Measurements from ENCODE around the gene PLEKHA1. TPM values are rescaled to one million over a fixed set of nuclear protein-coding genes. Genes with fewer than 3 reads are reported as not detected.

PLEKHA1 gene
- total and polyA plus RNA-seq, 9 donors, result 16.7 to 31.1 (median 27.1) TPM

DNA sequence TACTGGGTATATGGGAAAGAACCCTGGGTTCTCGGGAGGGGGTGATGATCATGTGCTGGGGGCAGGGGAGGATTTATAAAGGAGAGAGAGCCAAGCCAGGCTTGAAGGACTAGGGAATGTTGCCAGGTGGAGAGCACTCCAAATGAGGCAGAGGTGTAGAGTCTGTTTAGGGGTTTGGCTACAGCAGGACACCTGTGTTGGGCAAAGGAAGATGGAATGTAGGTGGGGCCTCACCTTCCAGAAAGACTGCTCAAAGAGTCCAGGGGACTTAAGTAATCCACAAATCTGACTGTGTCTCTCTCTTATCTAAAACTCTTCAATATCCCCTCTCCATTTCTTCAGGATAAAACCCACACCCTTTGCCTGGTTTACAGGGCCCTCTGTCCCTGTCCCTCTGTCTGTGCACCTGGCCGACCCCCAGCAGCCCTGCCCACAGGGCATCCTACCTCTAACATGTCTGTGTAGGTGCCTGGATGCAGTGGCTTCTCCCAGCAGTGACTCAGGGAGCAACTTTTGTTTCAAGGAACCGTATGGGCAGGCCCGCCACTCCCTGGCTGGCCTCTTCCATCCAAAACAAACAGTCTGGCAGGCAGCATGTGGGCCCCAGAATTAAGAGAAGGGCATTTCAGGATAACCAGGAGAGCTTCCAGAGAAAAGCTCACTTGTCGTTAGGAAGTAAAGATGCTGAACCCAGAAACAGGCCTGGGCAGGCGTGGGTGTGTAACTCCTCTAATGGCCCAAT is 10.6 kb upstream of the PLEKHA1 start:
- intact Hi-C loops (cut with DNase I), result no loop called here
- TF ChIP-seq POLR2A (IDR thresholded peaks at IDR 0.05) (no peak), EP300 (IDR thresholded peaks at IDR 0.05) (no peak), CTCF (IDR thresholded peaks at IDR 0.05) (no peak)
- Histone ChIP-seq H3K4me3 (no peak overlapping the region), H3K4me1 (ENCODE audit: insufficient read depth) (no peaks in the 10 kb centered on the region), H3K27me3 (no peaks in the 10 kb centered on the region), H3K36me3 (no peaks in the 10 kb centered on the region), H3K9me3 (no peaks in the 10 kb centered on the region), H3K27ac (no peak overlapping the region)
- 62 to 65% (median 62%) methylated on average over 6 of the region's 6 CpGs for WGBS, 3 donors
- no peak for DNase-seq

GRCh38 chr10:122368502-122369254 is 5.8 kb upstream of the PLEKHA1 start:
- TF ChIP-seq CTCF (IDR thresholded peaks at IDR 0.05) (no peak), EP300 (IDR thresholded peaks at IDR 0.05) (no peak), POLR2A (IDR thresholded peaks at IDR 0.05) (no peak)
- intact Hi-C loops (cut with DNase I), result no loop called here
- Histone ChIP-seq H3K4me3 (no peak overlapping the region), H3K4me1 (ENCODE audit: insufficient read depth) (peaks cover 5% of the 10 kb centered on the region), H3K9me3 (no peaks in the 10 kb centered on the region), H3K27me3 (no peaks in the 10 kb centered on the region), H3K36me3 (no peaks in the 10 kb centered on the region), H3K27ac (no peak overlapping the region)
- DNase-seq, result no peak
- 73 to 77% (median 76%) methylated on average over 13 of the region's 13 CpGs for WGBS, 3 donors

GRCh38 chr10:122373108-122373507 is 1.4 kb upstream of the PLEKHA1 start:
- Histone ChIP-seq H3K4me1 (ENCODE audit: insufficient read depth) (peaks cover 5% of the 10 kb centered on the region), H3K4me3 (no peak overlapping the region), H3K36me3 (no peaks in the 10 kb centered on the region), H3K9me3 (no peaks in the 10 kb centered on the region), H3K27me3 (no peaks in the 10 kb centered on the region), H3K27ac (peak overlapping the region in 1 of 2 donors; percentile 99)
- intact Hi-C loops (cut with DNase I), result loop anchor here in 1 of 4 donors (10.0 kb wide), 1 partner anchor 68 kb away; no protein-coding TSS in a partner anchor
- WGBS, 3 donors, result 45 to 55% (median 46%) methylated on average over 4 of the region's 4 CpGs
- TF ChIP-seq POLR2A (IDR thresholded peaks at IDR 0.05) (no peak), CTCF (IDR thresholded peaks at IDR 0.05) (peak in 1 of 3 donors; percentile 7), EP300 (IDR thresholded peaks at IDR 0.05) (no peak)
- DNase-seq, result no peak

DNA sequence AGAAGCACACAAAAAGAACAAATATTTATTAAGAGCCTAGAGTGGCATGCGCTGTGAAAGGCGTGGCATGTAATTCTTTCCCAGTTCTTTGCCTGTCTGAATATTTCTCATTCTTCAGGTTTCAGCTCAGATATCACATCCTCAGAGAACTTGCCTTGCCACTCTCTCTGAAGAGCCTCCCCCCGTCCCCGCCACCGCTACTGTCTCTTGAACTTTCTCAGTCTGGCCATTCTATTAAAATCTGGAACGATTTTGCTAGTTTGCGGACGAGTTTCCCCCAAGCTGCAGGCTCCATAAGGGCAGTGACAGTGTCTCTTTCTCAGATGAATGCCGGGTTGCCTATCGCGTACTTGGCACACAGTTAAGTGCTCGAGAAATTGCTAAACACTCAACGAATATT is 787 bp upstream of the PLEKHA1 start:
- Histone ChIP-seq H3K4me3 (peak overlapping the region; percentile 88), H3K27me3 (no peaks in the 10 kb centered on the region), H3K9me3 (no peaks in the 10 kb centered on the region), H3K4me1 (ENCODE audit: insufficient read depth) (peaks cover 5% of the 10 kb centered on the region), H3K27ac (peak overlapping the region; percentile 96 to 99), H3K36me3 (no peaks in the 10 kb centered on the region)
- TF ChIP-seq POLR2A (IDR thresholded peaks at IDR 0.05) (no peak), CTCF (IDR thresholded peaks at IDR 0.05) (no peak), EP300 (IDR thresholded peaks at IDR 0.05) (no peak)
- WGBS, 3 donors, result 2 to 4% (median 2%) methylated on average over 13 of the region's 13 CpGs
- intact Hi-C loops (cut with DNase I), result loop anchor here in 2 of 4 donors (2.0 to 10.0 kb wide), 2 partner anchors 33 to 69 kb away; no protein-coding TSS in a partner anchor
- peak in 4 of 5 donors; percentile 17 to 33 (median 28) for DNase-seq
